OCI-LY7 (cell line): Measurements from ENCODE around the gene FIGLA. TPM values are rescaled to one million over a fixed set of nuclear protein-coding genes. Genes with fewer than 3 reads are reported as not detected.

ENCODE experiments used
- BruUV-seq: library from RNA; stranded (reverse); fragments of 400-500 nt; replicated peaks from 2 replicates; lab custom pipeline; 2021; lab: Mats Ljungman, UMichigan
- CTCF ChIA-PET: fragments of 300-600 bp; sonication (Branson Sonifier 250); formaldehyde crosslinking; loops from one replicate; lab custom pipeline; 2022; ENCODE audit warnings: antibody characterized with exemption; ENCODE audit not compliant: unreplicated experiment; lab: Charles Lee
- POLR2A ChIA-PET: fragments of 300-600 bp; sonication (Branson Sonifier 250); formaldehyde crosslinking; loops from one replicate; lab custom pipeline; 2022; ENCODE audit warnings: antibody characterized with exemption; lab: Charles Lee
- DNase-seq: peaks from one replicate; pipeline ENCODE4 v3.0.0-alpha.2; 2015; ENCODE audit warnings: low spot score
- H2AFZ ChIP-seq: fragments of 200-600 bp; sonication (generic), shearing (Covaris generic); 2 replicates; pipeline ENCODE4 v1.6.1; 2014; ENCODE audit warnings: mild to moderate bottlenecking, antibody characterized with exemption, low read length, moderate library complexity
- H3K27ac ChIP-seq: fragments of 200-600 bp; sonication (generic); 2 replicates; pipeline ENCODE4 v1.5.1; 2014; ENCODE audit warnings: mixed run types, low read depth, mild to moderate bottlenecking, moderate library complexity, low read length, inconsistent platforms; ENCODE audit not compliant: poor library complexity, severe bottlenecking
- H3K36me3 ChIP-seq: fragments of 200-600 bp; sonication (generic); 2 replicates; pipeline ENCODE4 v1.6.1; 2014; ENCODE audit warnings: mild to moderate bottlenecking, antibody characterized with exemption, low read length, moderate library complexity, mixed read lengths; ENCODE audit not compliant: insufficient read depth
- H3K4me1 ChIP-seq: fragments of 200-600 bp; sonication (generic); 2 replicates; pipeline ENCODE4 v1.5.1; 2014; ENCODE audit warnings: mild to moderate bottlenecking, low read length; ENCODE audit not compliant: insufficient read depth, poor library complexity, severe bottlenecking
- H3K4me2 ChIP-seq: fragments of 200-600 bp; sonication (generic); 2 replicates; pipeline ENCODE4 v1.6.1; 2014; ENCODE audit warnings: mild to moderate bottlenecking, low read length
- H3K4me3 ChIP-seq: fragments of 200-600 bp; sonication (generic); 2 replicates; pipeline ENCODE4 v1.5.1; 2014; ENCODE audit warnings: mild to moderate bottlenecking, low read depth, low read length; ENCODE audit not compliant: poor library complexity, severe bottlenecking
- H3K79me2 ChIP-seq: fragments of 200-600 bp; sonication (generic); 2 replicates; pipeline ENCODE4 v1.6.1; 2016; ENCODE audit warnings: low read depth, mild to moderate bottlenecking, low read length, moderate library complexity, mixed read lengths; ENCODE audit not compliant: insufficient read depth
- H3K9me2 ChIP-seq: fragments of 200-600 bp; sonication (generic); 2 replicates; pipeline ENCODE4 v1.6.1; 2016; ENCODE audit warnings: mild to moderate bottlenecking, low read length, mixed read lengths; ENCODE audit not compliant: insufficient read depth
- H3K9me3 ChIP-seq: fragments of 200-600 bp; sonication (generic); 2 replicates; pipeline ENCODE4 v1.6.1; 2014; ENCODE audit warnings: mild to moderate bottlenecking, mixed run types, low read length, mixed read lengths
- H4K20me1 ChIP-seq: fragments of 200-600 bp; sonication (generic); 2 replicates; pipeline ENCODE4 v1.6.1; 2014; ENCODE audit warnings: mild to moderate bottlenecking, antibody characterized with exemption, low read length, moderate library complexity, mixed read lengths; ENCODE audit not compliant: insufficient read depth
- CTCF ChIP-seq: fragments of 200-600 bp; sonication (generic); conservative IDR thresholded peaks from 2 replicates; pipeline ENCODE4 v1.5.1; 2014; ENCODE audit warnings: mild to moderate bottlenecking, antibody characterized with exemption, low read length, moderate library complexity, mixed read lengths
- EZH2phosphoT487 ChIP-seq: fragments of 200-600 bp; sonication (generic); IDR thresholded peaks from 2 replicates; pipeline ENCODE4 v1.6.1; 2018; ENCODE audit warnings: low read depth, borderline replicate concordance, mild to moderate bottlenecking, mixed run types, antibody characterized with exemption, low read length, moderate library complexity, mixed read lengths
- intact Hi-C: fragments of 100-400 bp; cut with micrococcal nuclease; formaldehyde crosslinking; loops from one replicate; pipeline ENCODE4 v1.10.0; 2022; ENCODE audit not compliant: unreplicated experiment
- total RNA-seq, 2 experiments: library from RNA; depleted of rRNA in 1 of 2; stranded (reverse); fragments of >200 nt in 1 of 2; shearing (Covaris generic) in 1 of 2; gene quantifications; 2 replicates each; pipeline ENCODE4 v1.2.3, GENCODE V29; 2014 to 2022

FIGLA gene
- total RNA-seq, 2 experiments from 2014 or later: not detected

- H3K4me1 ChIP-seq: no peaks in the 10 kb centered on the region
- ChIA-PET POLR2A (interaction anchor here (0.6 kb wide), 1 partner anchor 949 kb away, joined by 3 read pairs; no protein-coding TSS in a partner anchor), CTCF (no interaction called here)
- H4K20me1 ChIP-seq: no peaks in the 10 kb centered on the region
- no peak for TF ChIP-seq CTCF
- no peak for TF ChIP-seq EZH2phosphoT487
- DNase-seq: no peak
- BruUV-seq: no TSS peak
- no peak overlapping the region for H3K4me3 ChIP-seq
- H3K9me2 ChIP-seq: no peaks in the 10 kb centered on the region
- H3K79me2 ChIP-seq: no peaks in the 10 kb centered on the region
- intact Hi-C loops: no loop called here
- H3K9me3 ChIP-seq: no peaks in the 10 kb centered on the region
- H2AFZ ChIP-seq: no peak overlapping the region
- H3K4me2 ChIP-seq: no peak overlapping the region
- H3K27ac ChIP-seq: no peak overlapping the region
- no peaks in the 10 kb centered on the region for H3K36me3 ChIP-seq
Measured at GRCh38 chr2:70772486-70773155, 17.8 kb downstream of the FIGLA start.

DNA sequence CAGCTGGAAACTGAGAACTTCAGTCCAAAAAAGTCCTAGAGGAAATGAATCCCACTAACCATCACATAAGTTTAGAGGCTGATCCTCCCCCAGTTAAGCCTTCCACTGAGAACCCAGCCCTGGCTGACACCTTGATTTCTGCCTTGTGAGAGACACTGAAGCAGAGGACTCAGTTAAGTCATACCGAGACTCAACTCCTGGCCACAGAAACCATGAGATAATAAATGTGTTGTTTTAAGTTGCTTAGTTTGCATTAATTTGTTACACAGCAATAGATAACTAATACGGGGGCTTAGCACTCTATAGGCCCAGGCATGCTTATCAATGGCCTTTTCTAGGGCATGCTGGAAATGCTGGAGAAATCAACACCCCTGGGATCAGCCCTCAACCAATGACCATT lies 19.0 kb downstream of the FIGLA start:
- Histone ChIP-seq H3K4me1 (no peaks in the 10 kb centered on the region), H2AFZ (no peak overlapping the region), H4K20me1 (no peaks in the 10 kb centered on the region), H3K9me3 (no peaks in the 10 kb centered on the region), H3K36me3 (no peaks in the 10 kb centered on the region), H3K9me2 (no peaks in the 10 kb centered on the region), H3K27ac (no peak overlapping the region), H3K4me2 (no peak overlapping the region), H3K79me2 (no peaks in the 10 kb centered on the region), H3K4me3 (no peak overlapping the region)
- no TSS peak for BruUV-seq
- ChIA-PET POLR2A (no interaction called here), CTCF (no interaction called here)
- no peak for DNase-seq
- no peak for TF ChIP-seq EZH2phosphoT487
- TF ChIP-seq CTCF: no peak
- intact Hi-C loops: no loop called here

DNA sequence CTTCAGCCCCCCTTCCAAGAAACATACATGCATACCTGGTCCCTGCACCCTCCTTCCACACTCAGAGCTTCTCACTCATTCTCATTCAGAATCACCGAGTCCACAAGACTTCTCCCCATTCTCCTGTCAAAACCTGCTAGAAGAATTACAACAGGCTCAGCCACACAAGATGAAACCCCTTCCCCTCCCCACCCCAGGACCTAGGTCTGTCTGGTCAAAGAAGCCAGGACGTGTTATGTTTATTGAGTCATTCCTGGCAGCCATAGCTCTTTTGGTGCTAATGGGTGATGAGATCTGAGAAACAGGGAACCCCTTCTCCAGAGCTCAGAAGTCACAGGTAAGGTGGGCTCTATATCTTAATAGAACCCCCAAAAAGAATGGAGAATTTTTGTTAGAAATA lies 21.0 kb downstream of the FIGLA start:
- H3K9me3 ChIP-seq: no peaks in the 10 kb centered on the region
- H3K4me3 ChIP-seq: no peak overlapping the region
- ChIA-PET CTCF (no interaction called here), POLR2A (no interaction called here)
- no peaks in the 10 kb centered on the region for H4K20me1 ChIP-seq
- no TSS peak for BruUV-seq
- no peaks in the 10 kb centered on the region for H3K36me3 ChIP-seq
- H3K9me2 ChIP-seq: no peaks in the 10 kb centered on the region
- no peaks in the 10 kb centered on the region for H3K4me1 ChIP-seq
- no peak overlapping the region for H2AFZ ChIP-seq
- no peak for TF ChIP-seq CTCF
- TF ChIP-seq EZH2phosphoT487: no peak
- H3K79me2 ChIP-seq: no peaks in the 10 kb centered on the region
- no peak overlapping the region for H3K4me2 ChIP-seq
- no peak overlapping the region for H3K27ac ChIP-seq
- intact Hi-C loops: no loop called here
- no peak for DNase-seq
